Osteocyte (in vitro differentiated cells): Measurements from ENCODE around the gene MCF2L2. TPM values are rescaled to one million over a fixed set of nuclear protein-coding genes. Genes with fewer than 3 reads are reported as not detected.

ENCODE experiments used
- DNase-seq: peaks from one replicate; pipeline ENCODE4 v3.0.0; 2021; ENCODE audit warnings: mixed read lengths; ENCODE audit not compliant: unreplicated experiment; ENCODE audit errors: extremely low spot score
- H3K27ac Mint-ChIP-seq: one replicate; pipeline ENCODE4 v1.8.0; 2021; ENCODE audit warnings: mild to moderate bottlenecking, mixed read lengths; ENCODE audit not compliant: unreplicated experiment
- H3K27me3 Mint-ChIP-seq: one replicate; pipeline ENCODE4 v1.8.0; 2021; ENCODE audit warnings: mixed read lengths; ENCODE audit not compliant: unreplicated experiment
- H3K36me3 Mint-ChIP-seq: one replicate; pipeline ENCODE4 v1.8.0; 2021; ENCODE audit warnings: mixed read lengths; ENCODE audit not compliant: unreplicated experiment
- H3K4me1 Mint-ChIP-seq: one replicate; pipeline ENCODE4 v1.8.0; 2021; ENCODE audit warnings: mixed read lengths; ENCODE audit not compliant: unreplicated experiment
- H3K4me3 Mint-ChIP-seq: one replicate; pipeline ENCODE4 v1.8.0; 2021; ENCODE audit warnings: mild to moderate bottlenecking, moderate library complexity, mixed read lengths; ENCODE audit not compliant: unreplicated experiment
- H3K9me3 Mint-ChIP-seq: one replicate; pipeline ENCODE4 v1.8.0; 2021; ENCODE audit warnings: mixed read lengths; ENCODE audit not compliant: unreplicated experiment
- CTCF ChIP-seq: fragments of 200-600 bp; sonication (generic); IDR thresholded peaks from 2 replicates; pipeline ENCODE4 v1.5.0; 2021; ENCODE audit warnings: antibody characterized with exemption, mild to moderate bottlenecking, moderate library complexity
- total RNA-seq: library from RNA; stranded (reverse); gene quantifications from 2 replicates; pipeline ENCODE4 v1.2.1, GENCODE V29; 2021

MCF2L2 gene
- total RNA-seq, 1 donor from 2014 or later = 1.7 TPM

GRCh38 chr3:183285828-183286457 is 142.5 kb downstream of the MCF2L2 start:
- H3K27ac Mint-ChIP-seq = peak overlapping the region; percentile 85

GRCh38 chr3:183285318-183285717 is 143.1 kb downstream of the MCF2L2 start:
- no peak for DNase-seq
- TF ChIP-seq CTCF = no peak
- peaks cover 21% of the 10 kb centered on the region for H3K4me1 Mint-ChIP-seq
- H3K36me3 Mint-ChIP-seq = peaks cover 2% of the 10 kb centered on the region
- H3K27me3 Mint-ChIP-seq = no peaks in the 10 kb centered on the region
- no peaks in the 10 kb centered on the region for H3K9me3 Mint-ChIP-seq
- H3K4me3 Mint-ChIP-seq = no peak overlapping the region
- peak overlapping the region; percentile 85 for H3K27ac Mint-ChIP-seq

More at GRCh38 chr3:183285828-183286457, 142.5 kb downstream of the MCF2L2 start:
- H3K4me1 Mint-ChIP-seq = peaks cover 23% of the 10 kb centered on the region
- no peaks in the 10 kb centered on the region for H3K27me3 Mint-ChIP-seq
- H3K36me3 Mint-ChIP-seq = peaks cover 2% of the 10 kb centered on the region
- peak overlapping the region; percentile 32 for H3K4me3 Mint-ChIP-seq
- no peaks in the 10 kb centered on the region for H3K9me3 Mint-ChIP-seq
- TF ChIP-seq CTCF = no peak
- no peak for DNase-seq

DNA sequence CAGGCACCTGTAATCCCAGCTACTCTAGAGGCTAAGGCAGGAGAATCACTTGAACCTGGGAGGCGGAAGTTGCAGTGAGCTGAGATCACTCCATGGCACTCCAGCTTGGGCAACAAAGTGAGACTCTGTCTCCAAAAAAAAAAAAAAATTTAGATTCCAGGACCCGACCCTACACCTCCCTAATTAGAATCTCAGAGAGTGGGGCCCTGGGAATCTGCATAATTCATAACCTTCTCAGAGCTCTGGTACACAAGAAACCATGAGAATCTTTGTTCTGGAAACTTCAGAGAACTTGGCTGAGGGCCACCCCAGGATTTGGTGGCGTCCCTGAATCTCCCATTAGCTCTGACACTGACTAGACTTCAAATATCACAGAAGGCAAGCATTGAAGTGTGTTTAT is 143.8 kb downstream of the MCF2L2 start:
- H3K4me3 Mint-ChIP-seq = no peak overlapping the region
- TF ChIP-seq CTCF = no peak
- H3K27me3 Mint-ChIP-seq = no peaks in the 10 kb centered on the region
- peaks cover 2% of the 10 kb centered on the region for H3K36me3 Mint-ChIP-seq
- DNase-seq = no peak
- H3K27ac Mint-ChIP-seq = no peak overlapping the region
- peaks cover 21% of the 10 kb centered on the region for H3K4me1 Mint-ChIP-seq
- no peaks in the 10 kb centered on the region for H3K9me3 Mint-ChIP-seq

DNA sequence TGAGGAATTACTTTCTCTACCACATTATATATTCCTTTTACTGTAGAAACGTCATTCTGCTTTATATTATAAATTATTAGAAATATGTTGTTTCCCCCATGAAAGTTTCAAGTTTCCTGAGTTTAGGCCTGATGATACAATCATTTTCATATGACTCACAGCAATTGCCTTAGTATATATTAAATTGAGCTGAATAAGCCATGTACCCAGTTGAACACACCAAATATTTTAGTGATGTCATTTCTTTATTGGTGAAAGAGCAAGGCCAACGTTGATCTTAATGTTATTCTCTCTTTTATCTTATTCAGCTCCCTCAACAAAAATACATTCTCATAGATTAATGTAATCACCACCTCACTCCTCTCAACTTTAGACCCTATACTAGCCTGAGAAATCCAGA is 144.5 kb downstream of the MCF2L2 start:
- DNase-seq = no peak
- Mint-ChIP-seq H3K27me3 (no peaks in the 10 kb centered on the region), H3K9me3 (no peaks in the 10 kb centered on the region), H3K36me3 (peaks cover 2% of the 10 kb centered on the region), H3K27ac (no peak overlapping the region), H3K4me3 (no peak overlapping the region), H3K4me1 (peaks cover 22% of the 10 kb centered on the region)
- TF ChIP-seq CTCF = no peak

GRCh38 chr3:183281126-183281797 is 147.2 kb downstream of the MCF2L2 start:
- no peak for DNase-seq
- peaks cover 2% of the 10 kb centered on the region for H3K36me3 Mint-ChIP-seq
- H3K4me3 Mint-ChIP-seq = no peak overlapping the region
- no peaks in the 10 kb centered on the region for H3K27me3 Mint-ChIP-seq
- H3K4me1 Mint-ChIP-seq = peaks cover 26% of the 10 kb centered on the region
- no peak overlapping the region for H3K27ac Mint-ChIP-seq
- no peak for TF ChIP-seq CTCF
- no peaks in the 10 kb centered on the region for H3K9me3 Mint-ChIP-seq
